Ovary (tissue), 9 donors: Measurements from ENCODE around the gene RBM33. TPM values are rescaled to one million over a fixed set of nuclear protein-coding genes. Genes with fewer than 3 reads are reported as not detected.
A peak's percentile ranks its signal among the peaks of the same experiment; 100 is the strongest.

Experiments used
- DNase-seq, 5 donors: peaks; one replicate each; pipeline ENCODE4 v3.0.0-alpha.2; 2019 to 2020
- H3K27ac ChIP-seq, 2 donors: fragments of 200-600 bp; one replicate each; pipeline versions ENCODE4 v1.5.1 to v1.8.0; 2019 to 2022
- H3K27me3 ChIP-seq: fragments of 200-600 bp; one replicate; pipeline ENCODE4 v1.8.0; 2022
- H3K36me3 ChIP-seq: fragments of 200-600 bp; sonication (generic); one replicate; pipeline ENCODE4 v1.5.1; 2019
- H3K4me1 ChIP-seq: one replicate; pipeline ENCODE4 v1.8.1; 2013; ENCODE audit warnings: mild to moderate bottlenecking, moderate library complexity; ENCODE audit not compliant: insufficient read depth
- H3K4me3 ChIP-seq: fragments of 200-600 bp; sonication (generic); one replicate; pipeline ENCODE4 v1.5.1; 2017
- H3K9me3 ChIP-seq, 2 donors: fragments of 200-600 bp in 1 of 2; sonication (generic) in 1 of 2; one replicate each; pipeline versions ENCODE4 v1.5.1 to v1.8.1; 2013 to 2019; ENCODE audit warnings: mild to moderate bottlenecking in 1 of 2, moderate library complexity in 1 of 2
- EP300 ChIP-seq: sonication (generic); formaldehyde crosslinking; IDR thresholded peaks from one replicate; pipeline ENCODE4 v1.6.1; 2017; ENCODE audit warnings: antibody characterized with exemption
- POLR2A ChIP-seq: fragments of 450-650 bp; IDR thresholded peaks from one replicate; pipeline ENCODE4 v1.6.1; 2017; ENCODE audit warnings: antibody characterized with exemption, mild to moderate bottlenecking, moderate library complexity
- WGBS, 3 donors: extraction: QIAGEN DNeasy Blood & Tissue Kit in 1 of 3; methylation state at CpG; one replicate each; pipeline versions ENCODE4 v1.1.5 to v1.1.7; 2013 to 2017; 5-methylcytosine and 5-hydroxymethylcytosine counted together
- intact Hi-C, 4 donors: fragments of 100-400 bp; cut with DNase I; formaldehyde crosslinking; loops; one replicate each; pipeline versions ENCODE4 v1.11.0 to v1.15.1; 2022 to 2023
- polyA plus RNA-seq, 2 donors: library from polyadenylated mRNA; stranded (reverse); fragments of 200-250 nt in 1 of 2; fragments of 350-450 nt in 1 of 2; fragmentation: Illumina TruSeq in 1 of 2; extraction: RNeasy Lipid Tissue Mini Kit (QIAGEN cat#74804) in 1 of 2; gene quantifications; one replicate each; pipeline ENCODE4 v1.2.3, GENCODE V29; 2013 to 2014
- total RNA-seq, 7 donors: library from RNA; depleted of rRNA in 2 of 7; stranded (reverse); fragments of >200 nt in 2 of 7; fragmentation: NEBNext Ultra II Directional in 3 of 7; extraction: Animal tissue kit (Norgen Biotek cat#: 25700) in 3 of 7; gene quantifications; one replicate each; pipeline versions ENCODE4 v1.1.0 to v1.2.4, GENCODE V29; 2016 to 2023
- TF ChIP-seq, protein P1 (sequence below), 3 donors: fragments of 450-650 bp in 2 of 3; fragments of 200-600 bp in 1 of 3; IDR thresholded peaks; one replicate each; pipeline versions ENCODE4 v1.5.1 to v1.8.0; 2016 to 2022; ENCODE audit warnings: antibody characterized with exemption in 3 of 3, mild to moderate bottlenecking in 1 of 3
- donor health status: DM: no; HTN: no; CAD: no; lungs with moderate emphysema.
- donor health status: DM: no; HTN: no; CAD: no.
- donor health status: Bipolar disorder and iron deficiency.
- donor health status: DM: yes; HTN: yes; CAD: no.
- donor health status: DM: no; HTN: no; CAD: no.
- donor health status: DM: yes; HTN: yes; CAD: no.

The RBM33 gene
- total and polyA plus RNA-seq, 9 donors: 19.8 to 62.0 (median 49.3) TPM

DNA sequence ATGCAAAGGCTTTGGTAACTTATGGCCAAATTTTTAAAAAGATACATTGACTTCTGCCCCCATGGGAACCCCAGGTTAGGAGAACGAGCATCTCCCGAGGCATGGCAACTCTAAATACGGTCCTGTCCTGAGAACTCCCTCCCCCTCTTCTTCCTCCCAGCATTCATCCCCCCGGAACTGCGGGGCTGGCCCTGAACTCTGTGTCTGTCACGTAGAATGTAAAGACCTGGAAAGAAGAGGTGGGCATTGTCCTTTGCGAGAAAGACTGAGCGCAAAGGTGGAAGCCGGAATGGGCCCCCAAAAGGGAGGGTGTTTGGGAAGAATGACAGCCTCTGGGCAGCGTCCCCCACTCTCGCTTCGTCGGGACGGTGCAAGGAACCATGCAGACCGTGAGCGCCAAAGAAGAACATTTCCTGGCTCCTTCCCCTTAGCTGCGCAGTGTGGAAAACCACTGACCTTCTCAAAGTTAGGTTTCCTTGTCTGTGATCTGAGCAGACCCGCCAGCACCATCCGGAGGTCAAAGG is 146.8 kb downstream of the RBM33 start:
- no peaks in the 10 kb centered on the region for H3K9me3 ChIP-seq
- intact Hi-C loops: loop anchor here in 2 of 4 donors (10.0 kb wide), 2 partner anchors 974 to 1034 kb away; no protein-coding TSS in a partner anchor
- no peaks in the 10 kb centered on the region for H3K4me1 ChIP-seq
- no peak for TF ChIP-seq EP300
- TF ChIP-seq POLR2A: no peak
- TF ChIP-seq, protein P1, sequence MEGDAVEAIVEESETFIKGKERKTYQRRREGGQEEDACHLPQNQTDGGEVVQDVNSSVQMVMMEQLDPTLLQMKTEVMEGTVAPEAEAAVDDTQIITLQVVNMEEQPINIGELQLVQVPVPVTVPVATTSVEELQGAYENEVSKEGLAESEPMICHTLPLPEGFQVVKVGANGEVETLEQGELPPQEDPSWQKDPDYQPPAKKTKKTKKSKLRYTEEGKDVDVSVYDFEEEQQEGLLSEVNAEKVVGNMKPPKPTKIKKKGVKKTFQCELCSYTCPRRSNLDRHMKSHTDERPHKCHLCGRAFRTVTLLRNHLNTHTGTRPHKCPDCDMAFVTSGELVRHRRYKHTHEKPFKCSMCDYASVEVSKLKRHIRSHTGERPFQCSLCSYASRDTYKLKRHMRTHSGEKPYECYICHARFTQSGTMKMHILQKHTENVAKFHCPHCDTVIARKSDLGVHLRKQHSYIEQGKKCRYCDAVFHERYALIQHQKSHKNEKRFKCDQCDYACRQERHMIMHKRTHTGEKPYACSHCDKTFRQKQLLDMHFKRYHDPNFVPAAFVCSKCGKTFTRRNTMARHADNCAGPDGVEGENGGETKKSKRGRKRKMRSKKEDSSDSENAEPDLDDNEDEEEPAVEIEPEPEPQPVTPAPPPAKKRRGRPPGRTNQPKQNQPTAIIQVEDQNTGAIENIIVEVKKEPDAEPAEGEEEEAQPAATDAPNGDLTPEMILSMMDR (IDR thresholded peaks at IDR 0.05): no peak
- H3K27ac ChIP-seq: no peak overlapping the region
- no peak overlapping the region for H3K4me3 ChIP-seq
- WGBS, 3 donors: 77 to 81% (median 80%) methylated on average over 19 of the region's 19 CpGs
- no peaks in the 10 kb centered on the region for H3K27me3 ChIP-seq
- peak in 1 of 5 donors; percentile 8 for DNase-seq
- no peaks in the 10 kb centered on the region for H3K36me3 ChIP-seq

DNA sequence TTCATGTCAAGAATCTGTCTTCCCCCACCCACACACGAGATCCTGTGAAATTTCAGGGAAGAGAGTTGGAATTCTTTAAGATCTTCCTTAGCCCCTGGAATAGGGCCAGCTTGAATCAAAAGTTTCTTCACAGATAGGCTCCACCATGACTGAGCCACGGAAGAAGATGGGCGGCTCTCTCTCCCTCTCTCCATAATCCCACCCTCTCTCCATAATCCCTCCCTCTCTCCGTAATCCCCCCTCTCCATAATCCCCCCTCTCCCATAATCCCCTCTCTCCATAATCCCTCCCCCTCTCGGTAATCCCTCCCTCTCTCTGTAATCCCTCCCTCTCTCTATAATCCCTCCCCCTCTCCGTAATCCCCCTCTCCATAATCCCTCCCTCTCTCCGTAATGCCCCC is 147.4 kb downstream of the RBM33 start:
- Histone ChIP-seq H3K27ac (no peak overlapping the region), H3K4me3 (no peak overlapping the region), H3K36me3 (no peaks in the 10 kb centered on the region), H3K4me1 (no peaks in the 10 kb centered on the region), H3K9me3 (no peaks in the 10 kb centered on the region), H3K27me3 (no peaks in the 10 kb centered on the region)
- 64 to 70% (median 68%) methylated on average over 6 of the region's 7 CpGs for WGBS, 3 donors
- no peak for DNase-seq
- intact Hi-C loops: loop anchor here in 2 of 4 donors (10.0 kb wide), 2 partner anchors 973 to 1033 kb away; no protein-coding TSS in a partner anchor
- TF ChIP-seq POLR2A (no peak), EP300 (no peak)
- TF ChIP-seq, protein P1 (IDR thresholded peaks at IDR 0.05): no peak

DNA sequence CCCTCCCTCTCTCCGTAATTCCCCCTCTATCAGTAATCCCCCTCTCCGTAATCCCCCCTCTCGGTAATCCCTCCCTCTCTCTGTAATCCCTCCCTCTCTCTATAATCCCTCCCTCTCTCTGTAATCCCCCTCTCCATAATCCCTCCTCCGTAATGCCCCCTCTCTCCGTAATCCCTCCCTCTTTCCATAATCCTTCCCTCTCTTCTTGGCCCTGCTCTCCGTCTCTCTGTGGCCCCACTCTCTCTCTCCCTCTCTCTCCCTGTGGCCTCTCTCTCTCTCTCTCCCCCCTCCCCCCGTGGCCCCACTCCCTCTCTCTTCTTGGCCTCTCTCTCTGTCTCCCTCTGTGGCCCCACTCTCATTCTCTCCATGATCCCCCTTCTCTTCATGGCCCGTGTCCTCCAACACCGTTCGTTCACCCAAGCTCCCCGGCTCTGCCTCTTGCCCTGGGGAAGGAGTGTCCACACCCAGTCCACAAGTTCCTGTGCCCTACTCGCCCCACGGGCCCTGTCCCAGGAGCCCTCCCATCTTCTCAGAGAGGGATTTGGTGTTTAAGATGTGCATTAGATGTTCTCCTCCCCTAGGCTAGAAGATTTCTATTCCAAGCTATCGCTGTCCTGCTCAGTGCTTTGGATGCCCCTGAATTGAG is 148.0 kb downstream of the RBM33 start:
- 88 to 91% (median 89%) methylated on average over 12 to 14 of the region's 14 CpGs for WGBS, 3 donors
- Histone ChIP-seq H3K9me3 (no peaks in the 10 kb centered on the region), H3K4me3 (no peak overlapping the region), H3K4me1 (no peaks in the 10 kb centered on the region), H3K27me3 (no peaks in the 10 kb centered on the region), H3K36me3 (no peaks in the 10 kb centered on the region), H3K27ac (no peak overlapping the region)
- DNase-seq: no peak
- TF ChIP-seq, protein P1 (IDR thresholded peaks at IDR 0.05): no peak
- TF ChIP-seq POLR2A (no peak), EP300 (no peak)
- intact Hi-C loops: loop anchor here in 2 of 4 donors (10.0 kb wide), 2 partner anchors 972 to 1032 kb away; no protein-coding TSS in a partner anchor

DNA sequence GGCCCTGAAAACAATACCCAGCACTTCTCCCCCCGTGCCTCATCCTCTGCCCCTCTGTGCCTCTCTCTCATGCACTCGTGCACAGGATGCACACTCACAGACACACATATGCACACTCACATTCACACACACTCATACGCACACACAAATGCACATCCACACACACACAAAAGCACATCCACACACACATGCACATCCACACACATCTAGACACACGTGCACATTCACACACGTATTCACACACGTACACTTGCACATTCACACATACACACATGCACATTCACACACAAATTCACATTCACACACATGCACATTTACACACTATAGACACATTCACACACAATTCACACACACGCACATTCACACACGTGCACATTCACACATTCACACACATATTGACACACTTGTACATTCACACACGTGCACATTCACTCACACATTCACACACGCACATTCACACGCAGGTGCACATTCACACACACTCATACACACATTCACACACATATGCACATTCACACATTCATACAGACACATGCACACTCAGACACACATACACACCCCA is 148.6 kb downstream of the RBM33 start:
- H3K27ac ChIP-seq: no peak overlapping the region
- no peak for DNase-seq
- no peaks in the 10 kb centered on the region for H3K9me3 ChIP-seq
- H3K4me3 ChIP-seq: no peak overlapping the region
- no peaks in the 10 kb centered on the region for H3K4me1 ChIP-seq
- WGBS, 3 donors: 83 to 85% (median 84%) methylated on average over 11 of the region's 11 CpGs
- no peaks in the 10 kb centered on the region for H3K27me3 ChIP-seq
- H3K36me3 ChIP-seq: no peaks in the 10 kb centered on the region
- TF ChIP-seq EP300: no peak
- TF ChIP-seq, protein P1 (IDR thresholded peaks at IDR 0.05): no peak
- no peak for TF ChIP-seq POLR2A
- intact Hi-C loops: loop anchor here in 2 of 4 donors (10.0 kb wide), 2 partner anchors 972 to 1032 kb away; no protein-coding TSS in a partner anchor
